Stimulated activated CD4-positive, alpha-beta T cell treated with anti-CD3 and anti-CD28 coated beads, Interleukin-4, amount 100 ng/mL, for 1 hour (primary cell): ENCODE results near the gene VKORC1.

Experiments
- DNase-seq: peaks from one replicate; pipeline ENCODE4 v3.0.0-alpha.2; 2020

VKORC1 gene

DNA sequence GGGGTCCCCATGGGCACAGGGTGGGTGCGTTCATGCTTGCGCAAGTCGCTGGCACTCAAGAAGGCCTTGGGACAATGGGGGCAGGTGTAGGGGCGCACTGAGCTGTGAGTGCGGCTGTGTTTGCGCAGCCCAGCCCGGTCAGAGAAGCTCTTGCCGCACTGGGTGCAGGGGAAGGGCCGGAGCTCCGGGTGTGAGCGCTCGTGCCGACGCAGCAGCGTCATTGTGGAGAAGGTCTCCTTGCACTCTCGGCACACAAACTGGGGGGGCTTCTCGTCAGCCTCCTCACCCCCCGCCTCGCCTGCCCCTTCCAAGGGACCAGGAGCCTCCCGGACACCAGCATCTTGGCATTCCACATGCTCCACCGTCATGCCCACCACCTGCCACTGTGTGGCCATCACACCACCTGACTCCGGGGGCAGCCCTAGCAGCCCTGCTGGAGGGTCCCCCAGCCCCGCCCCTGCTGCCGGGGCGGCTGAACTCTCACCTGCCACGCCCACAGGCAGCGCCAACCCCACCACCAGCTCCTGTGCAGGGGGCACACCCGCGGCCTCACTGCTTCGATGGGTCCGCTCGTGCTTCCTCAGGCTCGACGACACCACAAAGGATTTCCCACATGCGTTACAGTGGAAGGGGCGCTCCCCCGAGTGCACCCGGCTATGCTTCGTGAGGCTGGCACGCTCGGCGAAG lies 33.3 kb downstream of the VKORC1 start:
- no peak for DNase-seq

- no peak for DNase-seq
These were observed 39.0 kb downstream of the VKORC1 start for GRCh38 chr16:31055613-31056012.

- DNase-seq = no peak
These were observed 42.5 kb downstream of the VKORC1 start for GRCh38 chr16:31052114-31052513.

DNA sequence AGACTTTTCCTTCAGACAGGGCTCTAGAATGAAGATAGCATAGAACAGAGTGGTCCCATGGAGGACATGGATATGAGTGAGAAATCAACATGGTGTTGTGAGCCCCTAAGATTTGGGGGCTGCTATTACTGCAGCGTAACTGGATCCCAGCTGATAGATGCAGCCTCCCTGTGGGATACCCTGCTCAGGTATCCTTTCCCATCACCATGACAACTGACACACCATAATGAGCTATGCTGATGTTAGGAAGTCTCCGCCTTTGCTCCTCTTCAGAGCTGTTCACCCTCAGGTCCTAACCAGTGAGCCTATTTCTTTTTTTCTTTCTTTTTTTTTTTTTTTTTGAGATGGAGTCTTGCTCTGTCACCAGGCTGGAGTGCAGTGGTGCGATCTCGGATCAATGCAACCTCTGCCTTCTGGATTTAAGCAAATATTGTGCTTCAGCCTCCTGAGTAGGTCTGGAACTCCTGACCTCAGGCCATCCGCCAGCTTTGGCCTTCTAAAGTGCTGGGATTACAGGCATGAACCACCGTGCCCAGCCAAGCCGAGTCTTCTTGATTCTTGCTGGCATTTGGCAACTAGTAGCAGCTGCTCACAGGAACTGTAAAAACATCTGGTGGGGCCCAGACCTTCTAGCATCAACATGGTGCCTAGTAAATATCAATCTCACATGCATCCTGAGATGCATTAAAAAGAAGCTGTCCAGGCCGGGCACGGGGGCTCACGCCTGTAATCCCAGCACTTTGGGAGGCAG lies 44.1 kb downstream of the VKORC1 start:
- no peak for DNase-seq

DNA sequence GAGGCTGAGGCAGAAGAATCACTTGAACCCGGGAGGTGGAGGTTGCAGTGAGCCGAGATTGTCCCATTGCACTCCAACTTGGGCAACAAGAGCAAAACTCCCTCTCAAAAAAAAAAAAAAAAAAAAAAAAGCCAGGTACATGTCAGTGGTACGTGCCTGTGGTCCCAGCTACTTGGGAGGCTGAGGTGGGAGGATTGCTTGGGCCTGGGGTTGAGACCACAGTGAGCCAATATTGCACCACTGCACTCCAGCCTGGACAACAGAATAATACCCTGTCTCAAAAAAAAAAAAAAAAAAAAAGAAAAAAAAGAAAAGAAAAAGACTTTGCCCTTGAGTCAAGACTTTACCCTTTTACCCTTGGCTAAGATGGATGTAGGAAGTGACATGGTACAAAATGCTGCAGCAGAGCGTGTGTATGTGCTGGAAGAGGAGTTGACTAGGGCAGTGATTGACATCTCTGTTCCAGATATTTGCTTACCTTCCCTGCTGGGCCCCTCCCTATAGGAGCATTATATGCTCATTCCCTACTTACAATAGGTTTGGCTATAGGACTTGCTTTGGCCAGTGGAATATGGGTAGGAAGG lies 50.6 kb downstream of the VKORC1 start:
- no peak for DNase-seq

DNA sequence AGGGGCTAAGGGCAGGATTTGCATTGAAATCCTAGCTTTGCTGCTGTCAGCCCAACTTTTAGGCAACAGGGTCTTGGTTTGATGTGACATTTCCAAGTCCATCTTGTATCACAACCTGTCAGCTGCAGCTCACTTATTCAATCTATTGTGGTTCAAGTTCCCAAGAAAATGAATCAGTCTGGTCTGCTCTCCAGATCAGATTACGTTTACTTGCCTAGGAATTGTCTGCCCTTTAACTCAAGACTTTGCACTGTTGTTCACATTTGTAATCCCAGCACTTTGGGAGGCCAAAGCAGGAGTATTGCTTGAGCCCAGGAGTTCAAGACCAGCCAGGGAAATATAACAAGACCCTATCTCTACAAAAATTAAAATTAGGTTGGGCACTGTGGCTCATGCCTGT lies 51.2 kb downstream of the VKORC1 start:
- no peak for DNase-seq

- DNase-seq = no peak
These were observed 51.7 kb downstream of the VKORC1 start for GRCh38 chr16:31042866-31043265.
